WTC11 (cell line): ENCODE results near the gene SLC17A9. TPM values are rescaled to one million over a fixed set of nuclear protein-coding genes. Genes with fewer than 3 reads are reported as not detected.

Experiments used
- ATAC-seq: fragments of 200-7000 bp; cut with Tn5 transposase; 2 replicates; pipeline ENCODE4 v1.10.0; 2021; ENCODE audit warnings: mild to moderate bottlenecking, moderate library complexity
- CTCF ChIA-PET: fragments of 300-600 bp; sonication (Branson Sonifier 250); formaldehyde crosslinking; loops from one replicate; lab custom pipeline; 2021; ENCODE audit warnings: antibody characterized with exemption; lab: Charles Lee
- POLR2A ChIA-PET: fragments of 350-600 bp; sonication (Branson Sonifier 250); formaldehyde crosslinking; loops from one replicate; lab custom pipeline; 2021; ENCODE audit warnings: antibody characterized with exemption; lab: Charles Lee
- DNase-seq: peaks from one replicate; pipeline ENCODE4 v3.0.0; 2021; ENCODE audit warnings: low spot score
- H3K27ac Mint-ChIP-seq: 2 replicates; pipeline ENCODE4 v1.8.0; 2021; ENCODE audit warnings: mixed read lengths
- H3K27me3 Mint-ChIP-seq: 2 replicates; pipeline ENCODE4 v1.8.0; 2021; ENCODE audit warnings: low read depth, mild to moderate bottlenecking, moderate library complexity, mixed read lengths
- H3K36me3 Mint-ChIP-seq: 2 replicates; pipeline ENCODE4 v1.8.0; 2021; ENCODE audit warnings: mixed read lengths
- H3K4me1 Mint-ChIP-seq: 2 replicates; pipeline ENCODE4 v1.8.0; 2022; ENCODE audit warnings: mixed read lengths
- H3K4me3 Mint-ChIP-seq: 2 replicates; pipeline ENCODE4 v1.8.0; 2021; ENCODE audit warnings: mild to moderate bottlenecking, moderate library complexity, mixed read lengths
- H3K9me3 Mint-ChIP-seq: 2 replicates; pipeline ENCODE4 v1.8.0; 2021; ENCODE audit warnings: mixed read lengths
- CBFB ChIP-seq: sonication (generic); formaldehyde crosslinking; IDR thresholded peaks from 2 replicates; pipeline ENCODE4 v1.8.1; 2022; ENCODE audit warnings: mild to moderate bottlenecking, low read depth, missing genetic modification reagents
- CDX4 ChIP-seq: fragments of 250-450 bp; sonication (Bioruptor Pico); IDR thresholded peaks from 2 replicates; pipeline ENCODE4 v1.9.0; 2021; ENCODE audit warnings: moderate library complexity, mild to moderate bottlenecking, inconsistent platforms, borderline replicate concordance
- FOXK1 ChIP-seq: sonication (generic); formaldehyde crosslinking; IDR thresholded peaks from 2 replicates; pipeline ENCODE4 v1.8.0; 2022; ENCODE audit warnings: mild to moderate bottlenecking, moderate library complexity, missing genetic modification reagents
- HMGA2 ChIP-seq: fragments of 250-450 bp; sonication (Bioruptor Pico); IDR thresholded peaks from 2 replicates; pipeline ENCODE4 v1.4.0; 2021; ENCODE audit warnings: mild to moderate bottlenecking, moderate library complexity
- MLX ChIP-seq: sonication (generic); formaldehyde crosslinking; IDR thresholded peaks from 2 replicates; pipeline ENCODE4 v1.8.1; 2023; ENCODE audit warnings: mild to moderate bottlenecking, missing genetic modification reagents, moderate library complexity
- MYBL2 ChIP-seq: sonication (generic); formaldehyde crosslinking; IDR thresholded peaks from 2 replicates; pipeline ENCODE4 v1.8.1; 2023; ENCODE audit warnings: mild to moderate bottlenecking, moderate library complexity, missing genetic modification reagents
- NFATC4 ChIP-seq: fragments of 250-450 bp; sonication (Bioruptor Pico); IDR thresholded peaks from 2 replicates; pipeline ENCODE4 v1.9.0; 2021; ENCODE audit warnings: mild to moderate bottlenecking
- NFE2L1 ChIP-seq: sonication (generic); formaldehyde crosslinking; IDR thresholded peaks from 2 replicates; pipeline ENCODE4 v1.8.1; 2023; ENCODE audit warnings: missing genetic modification reagents
- NFYB ChIP-seq: sonication (generic); formaldehyde crosslinking; conservative IDR thresholded peaks from 2 replicates; pipeline ENCODE4 v1.8.0; 2022; ENCODE audit warnings: low read depth, missing genetic modification reagents
- NR3C1 ChIP-seq: sonication (generic); formaldehyde crosslinking; conservative IDR thresholded peaks from 2 replicates; pipeline ENCODE4 v1.8.1; 2023; ENCODE audit warnings: low read depth, mild to moderate bottlenecking, missing genetic modification reagents
- SMAD3 ChIP-seq: sonication (generic); formaldehyde crosslinking; IDR thresholded peaks from 2 replicates; pipeline ENCODE4 v1.8.0; 2022; ENCODE audit warnings: missing genetic modification reagents, mild to moderate bottlenecking, borderline replicate concordance
- SP1 ChIP-seq: sonication (generic); formaldehyde crosslinking; conservative IDR thresholded peaks from 2 replicates; pipeline ENCODE4 v1.8.1; 2022; ENCODE audit warnings: missing genetic modification reagents
- TEAD4 ChIP-seq: sonication (generic); formaldehyde crosslinking; IDR thresholded peaks from 2 replicates; pipeline ENCODE4 v1.8.0; 2022; ENCODE audit warnings: mild to moderate bottlenecking, missing genetic modification reagents
- TP53 ChIP-seq: sonication (generic); formaldehyde crosslinking; IDR thresholded peaks from 2 replicates; pipeline ENCODE4 v1.8.1; 2023; ENCODE audit warnings: mild to moderate bottlenecking, missing genetic modification reagents
- USF2 ChIP-seq: sonication (generic); formaldehyde crosslinking; IDR thresholded peaks from 2 replicates; pipeline ENCODE4 v1.8.1; 2023; ENCODE audit warnings: mild to moderate bottlenecking, missing genetic modification reagents, moderate library complexity
- ZBTB21 ChIP-seq: sonication (generic); formaldehyde crosslinking; IDR thresholded peaks from 2 replicates; pipeline ENCODE4 v1.8.1; 2023; ENCODE audit warnings: mild to moderate bottlenecking, missing genetic modification reagents, borderline replicate concordance
- ZNF416 ChIP-seq: fragments of 250-450 bp; sonication (Bioruptor Pico); IDR thresholded peaks from 2 replicates; pipeline ENCODE4 v1.9.0; 2021; ENCODE audit warnings: mild to moderate bottlenecking, inconsistent platforms
- ZNF512 ChIP-seq: sonication (generic); formaldehyde crosslinking; IDR thresholded peaks from 2 replicates; pipeline ENCODE4 v1.8.1; 2022; ENCODE audit warnings: missing genetic modification reagents, borderline replicate concordance
- total RNA-seq: library from RNA; stranded (reverse); gene quantifications from 3 replicates; pipeline ENCODE4 v1.2.3, GENCODE V29; 2021
- TF ChIP-seq, protein P1 (sequence below): sonication (generic); formaldehyde crosslinking; IDR thresholded peaks from 2 replicates; pipeline ENCODE4 v1.8.0; 2023; ENCODE audit warnings: missing genetic modification reagents
- TF ChIP-seq, protein P2 (sequence below): sonication (generic); formaldehyde crosslinking; IDR thresholded peaks from 2 replicates; pipeline ENCODE4 v1.8.1; 2023; ENCODE audit warnings: mild to moderate bottlenecking, missing genetic modification reagents
- TF ChIP-seq, protein P3 (sequence below): fragments of 250-450 bp; sonication (Bioruptor Pico); IDR thresholded peaks from 2 replicates; pipeline ENCODE4 v1.8.0; 2021; ENCODE audit warnings: mild to moderate bottlenecking
- TF ChIP-seq, protein P4 (sequence below): sonication (generic); formaldehyde crosslinking; IDR thresholded peaks from 2 replicates; pipeline ENCODE4 v1.8.0; 2022; ENCODE audit warnings: mild to moderate bottlenecking, missing genetic modification reagents

SLC17A9 gene
- total RNA-seq, 1 experiment from 2014 or later = 41.7 TPM

DNA sequence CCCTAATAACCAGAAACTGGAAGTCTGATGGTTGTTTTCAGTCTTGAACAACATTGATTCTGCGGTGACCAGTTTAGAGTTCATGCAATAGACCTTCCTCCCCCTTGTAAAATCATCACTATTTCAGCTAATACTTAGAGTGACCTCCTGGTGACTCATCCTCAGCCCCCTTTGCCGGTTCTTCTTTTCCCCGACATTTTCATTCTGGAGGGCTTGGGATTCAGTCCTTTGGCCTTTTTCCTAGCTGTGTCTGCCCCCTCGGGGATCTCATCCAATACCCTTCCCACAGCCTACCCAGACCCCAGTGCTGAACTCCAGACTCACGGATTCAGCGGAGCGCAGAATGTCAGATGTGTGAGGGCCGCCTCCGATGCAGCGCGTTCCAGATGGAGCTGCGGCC is 61.8 kb downstream of the SLC17A9 start:
- peaks cover 24% of the 10 kb centered on the region for H3K4me1 Mint-ChIP-seq
- H3K36me3 Mint-ChIP-seq = peaks cover 12% of the 10 kb centered on the region
- peaks cover 36% of the 10 kb centered on the region for H3K27me3 Mint-ChIP-seq
- POLR2A ChIA-PET = interaction anchor here (1.0 to 1.5 kb wide), 2 partner anchors 8 to 34 kb away, joined by 3 read pairs; partner anchors contain the start of gene BHLHE23
- DNase-seq = no peak
- no peak overlapping the region for H3K27ac Mint-ChIP-seq
- TF ChIP-seq, protein P1, sequence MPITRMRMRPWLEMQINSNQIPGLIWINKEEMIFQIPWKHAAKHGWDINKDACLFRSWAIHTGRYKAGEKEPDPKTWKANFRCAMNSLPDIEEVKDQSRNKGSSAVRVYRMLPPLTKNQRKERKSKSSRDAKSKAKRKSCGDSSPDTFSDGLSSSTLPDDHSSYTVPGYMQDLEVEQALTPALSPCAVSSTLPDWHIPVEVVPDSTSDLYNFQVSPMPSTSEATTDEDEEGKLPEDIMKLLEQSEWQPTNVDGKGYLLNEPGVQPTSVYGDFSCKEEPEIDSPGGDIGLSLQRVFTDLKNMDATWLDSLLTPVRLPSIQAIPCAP (CRISPR knock-in tag) = no peak
- no peak for TF ChIP-seq MLX (CRISPR knock-in tag)
- TF ChIP-seq NFYB = no peak
- no peak for TF ChIP-seq NFATC4
- no peak for TF ChIP-seq HMGA2 (CRISPR knock-in tag)
- TF ChIP-seq SMAD3 = no peak
- no peak for TF ChIP-seq ZBTB21 (CRISPR knock-in tag)
- TF ChIP-seq NR3C1 = no peak
- no peak for TF ChIP-seq NFE2L1 (CRISPR knock-in tag)
- TF ChIP-seq ZNF512 (CRISPR knock-in tag) = no peak
- TF ChIP-seq, protein P2, sequence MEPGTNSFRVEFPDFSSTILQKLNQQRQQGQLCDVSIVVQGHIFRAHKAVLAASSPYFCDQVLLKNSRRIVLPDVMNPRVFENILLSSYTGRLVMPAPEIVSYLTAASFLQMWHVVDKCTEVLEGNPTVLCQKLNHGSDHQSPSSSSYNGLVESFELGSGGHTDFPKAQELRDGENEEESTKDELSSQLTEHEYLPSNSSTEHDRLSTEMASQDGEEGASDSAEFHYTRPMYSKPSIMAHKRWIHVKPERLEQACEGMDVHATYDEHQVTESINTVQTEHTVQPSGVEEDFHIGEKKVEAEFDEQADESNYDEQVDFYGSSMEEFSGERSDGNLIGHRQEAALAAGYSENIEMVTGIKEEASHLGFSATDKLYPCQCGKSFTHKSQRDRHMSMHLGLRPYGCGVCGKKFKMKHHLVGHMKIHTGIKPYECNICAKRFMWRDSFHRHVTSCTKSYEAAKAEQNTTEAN (CRISPR knock-in tag) = no peak
- TF ChIP-seq CDX4 (CRISPR knock-in tag) = no peak
- TF ChIP-seq SP1 (CRISPR knock-in tag) = no peak; the same call in 1 of the 2 replicates
- TF ChIP-seq USF2 (CRISPR knock-in tag) = no peak
- no peak for TF ChIP-seq MYBL2 (CRISPR knock-in tag)
- TF ChIP-seq CBFB (CRISPR knock-in tag) = no peak
- TF ChIP-seq, protein P3, sequence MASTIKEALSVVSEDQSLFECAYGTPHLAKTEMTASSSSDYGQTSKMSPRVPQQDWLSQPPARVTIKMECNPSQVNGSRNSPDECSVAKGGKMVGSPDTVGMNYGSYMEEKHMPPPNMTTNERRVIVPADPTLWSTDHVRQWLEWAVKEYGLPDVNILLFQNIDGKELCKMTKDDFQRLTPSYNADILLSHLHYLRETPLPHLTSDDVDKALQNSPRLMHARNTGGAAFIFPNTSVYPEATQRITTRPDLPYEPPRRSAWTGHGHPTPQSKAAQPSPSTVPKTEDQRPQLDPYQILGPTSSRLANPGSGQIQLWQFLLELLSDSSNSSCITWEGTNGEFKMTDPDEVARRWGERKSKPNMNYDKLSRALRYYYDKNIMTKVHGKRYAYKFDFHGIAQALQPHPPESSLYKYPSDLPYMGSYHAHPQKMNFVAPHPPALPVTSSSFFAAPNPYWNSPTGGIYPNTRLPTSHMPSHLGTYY = no peak
- TF ChIP-seq, all 79 proteins: peak for 0
- ATAC-seq = no peak
- Mint-ChIP-seq H3K4me3 (peak overlapping the region; percentile 30), H3K9me3 (peaks cover 18% of the 10 kb centered on the region)
- CTCF ChIA-PET = interaction anchor here (0.8 to 1.7 kb wide), 13 partner anchors 10 to 482 kb away, joined by 3 to 14 read pairs (median 5); no protein-coding TSS in a partner anchor

- peaks cover 18% of the 10 kb centered on the region for H3K9me3 Mint-ChIP-seq
- peak overlapping the region; percentile 56 for H3K4me3 Mint-ChIP-seq
- CTCF ChIA-PET = interaction anchor here (0.8 to 1.7 kb wide), 13 partner anchors 9 to 482 kb away, joined by 3 to 14 read pairs (median 5); no protein-coding TSS in a partner anchor
- peaks cover 24% of the 10 kb centered on the region for H3K4me1 Mint-ChIP-seq
- H3K36me3 Mint-ChIP-seq = peaks cover 12% of the 10 kb centered on the region
- ATAC-seq (peak; percentile 97), DNase-seq (peak; percentile 74)
- TF ChIP-seq FOXK1 (CRISPR knock-in tag) (0 out of 2 replicates have a peak, but pooled peaks have one; percentile 54), TEAD4 (CRISPR knock-in tag) (no peak), TP53 (CRISPR knock-in tag) (peak; percentile 70), ZNF416 (CRISPR knock-in tag) (no peak), SP1 (CRISPR knock-in tag) (0 out of 2 replicates have a peak, but pooled peaks have one; percentile 45)
- TF ChIP-seq, protein P4, sequence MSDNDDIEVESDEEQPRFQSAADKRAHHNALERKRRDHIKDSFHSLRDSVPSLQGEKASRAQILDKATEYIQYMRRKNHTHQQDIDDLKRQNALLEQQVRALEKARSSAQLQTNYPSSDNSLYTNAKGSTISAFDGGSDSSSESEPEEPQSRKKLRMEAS (CRISPR knock-in tag) = peak; percentile 82; the same call in 1 of the 2 replicates
- peaks cover 33% of the 10 kb centered on the region for H3K27me3 Mint-ChIP-seq
- POLR2A ChIA-PET = interaction anchor here (0.8 to 1.5 kb wide), 3 partner anchors 8 to 34 kb away, joined by 3 read pairs; partner anchors contain the start of gene BHLHE23
- no peak overlapping the region for H3K27ac Mint-ChIP-seq
These were observed 62.2 kb downstream of the SLC17A9 start for GRCh38 chr20:63014710-63015109.
